HG02678 (cell line): ENCODE results near the gene TBC1D17.
A peak's percentile ranks its signal among the peaks of the same experiment; 100 is the strongest.

Experiments used
- ATAC-seq: cut with Tn5 transposase; IDR thresholded peaks from one replicate; pipeline ENCODE4 v1.9.1; 2021; ENCODE audit warnings: mild to moderate bottlenecking, moderate library complexity; ENCODE audit not compliant: unreplicated experiment

TBC1D17 gene

DNA sequence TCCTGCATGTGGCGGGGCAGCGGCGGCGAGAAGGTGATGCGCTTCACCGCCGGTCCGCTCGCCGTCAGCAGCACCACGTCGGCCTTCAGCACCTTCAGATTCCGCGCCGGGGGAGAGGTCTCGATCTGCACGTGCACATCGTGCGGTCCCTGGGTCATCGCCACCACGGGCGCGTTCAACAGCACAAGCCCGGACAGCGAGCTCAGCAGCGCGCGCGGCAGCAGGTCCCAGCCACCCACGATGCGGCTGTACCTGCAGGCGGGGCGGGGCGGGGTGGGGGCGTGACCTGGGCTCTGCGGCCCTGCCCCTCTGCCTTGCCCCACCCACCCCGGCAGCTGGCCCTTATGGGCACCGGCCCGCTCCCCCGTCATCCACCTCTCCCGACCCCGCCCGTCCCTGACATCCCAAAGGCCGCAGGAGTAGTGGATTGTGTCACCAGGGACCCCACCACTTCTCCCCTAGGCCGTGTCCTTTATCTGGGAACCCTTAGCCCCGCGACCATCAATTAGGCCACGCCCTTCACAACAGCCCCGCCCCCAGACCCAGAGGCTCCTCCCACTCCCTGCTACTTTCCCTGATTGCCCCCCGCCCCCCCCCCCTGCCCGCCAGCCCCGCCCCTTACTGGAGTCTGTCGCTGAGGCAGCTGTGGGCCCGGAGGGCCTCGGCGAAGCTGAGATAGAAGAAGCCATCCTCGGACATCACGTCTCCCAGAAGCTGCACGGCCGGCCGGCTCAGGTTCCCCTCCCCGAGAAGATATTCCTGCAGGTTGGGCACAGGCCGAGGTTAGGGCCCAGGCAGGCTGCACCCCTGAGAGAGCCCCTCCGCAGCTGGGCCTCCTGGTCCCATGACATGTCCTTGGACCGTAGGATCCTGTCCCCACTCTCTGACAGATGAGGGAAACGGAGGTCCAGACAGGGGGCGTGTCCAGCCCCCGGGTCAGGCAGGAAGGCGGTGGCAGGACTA is 13.1 kb downstream of the TBC1D17 start:
- no peak for ATAC-seq

GRCh38 chr19:49891393-49891792 is 13.9 kb downstream of the TBC1D17 start:
- ATAC-seq, result no peak

- no peak for ATAC-seq
Measured at GRCh38 chr19:49892716-49893115, 15.2 kb downstream of the TBC1D17 start.

DNA sequence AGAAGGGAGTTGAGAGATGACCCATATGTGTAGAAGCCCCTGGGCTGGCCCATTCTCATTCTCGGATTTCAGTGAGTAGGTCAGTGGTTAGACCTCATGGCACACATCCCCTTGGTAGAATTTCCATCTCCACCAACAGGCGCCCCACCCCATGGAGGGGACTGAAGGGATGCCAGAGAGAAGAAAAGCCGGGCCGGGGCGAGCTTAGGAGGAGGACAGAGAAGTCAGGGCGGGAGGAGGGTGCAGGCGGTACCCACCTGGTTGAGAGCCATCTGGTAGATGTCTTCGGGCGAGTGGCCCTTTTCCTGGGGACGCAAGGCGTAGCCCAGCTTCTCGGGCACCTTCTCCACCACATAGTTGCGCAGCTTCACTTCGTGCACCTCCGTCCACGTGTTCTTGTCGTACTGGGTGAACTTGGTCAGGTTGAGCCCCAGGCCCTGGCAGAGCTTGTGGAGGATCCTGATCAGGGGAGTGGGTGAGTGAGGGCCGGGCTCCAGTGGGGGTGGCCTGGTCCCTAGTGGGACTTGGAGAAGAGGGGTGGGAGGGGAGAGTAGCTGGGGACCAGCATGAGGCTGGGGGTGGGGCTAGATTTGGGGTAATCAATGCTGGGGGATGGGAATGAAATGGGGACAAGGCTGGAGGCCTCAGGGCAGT is 16.6 kb downstream of the TBC1D17 start:
- no peak for ATAC-seq

- ATAC-seq, result no peak
Measured at GRCh38 chr19:49894879-49895565, 17.5 kb downstream of the TBC1D17 start.

- no peak for ATAC-seq
Measured at GRCh38 chr19:49895566-49896297, 18.2 kb downstream of the TBC1D17 start.

- peak; percentile 55 for ATAC-seq
Measured at GRCh38 chr19:49896863-49897621, 19.5 kb downstream of the TBC1D17 start, which contains the start of gene IL4I1. Gene IL4I1 (minus strand): TSS chr19:49896887. CDS start chr19:49896160, 727 bp downstream.

DNA sequence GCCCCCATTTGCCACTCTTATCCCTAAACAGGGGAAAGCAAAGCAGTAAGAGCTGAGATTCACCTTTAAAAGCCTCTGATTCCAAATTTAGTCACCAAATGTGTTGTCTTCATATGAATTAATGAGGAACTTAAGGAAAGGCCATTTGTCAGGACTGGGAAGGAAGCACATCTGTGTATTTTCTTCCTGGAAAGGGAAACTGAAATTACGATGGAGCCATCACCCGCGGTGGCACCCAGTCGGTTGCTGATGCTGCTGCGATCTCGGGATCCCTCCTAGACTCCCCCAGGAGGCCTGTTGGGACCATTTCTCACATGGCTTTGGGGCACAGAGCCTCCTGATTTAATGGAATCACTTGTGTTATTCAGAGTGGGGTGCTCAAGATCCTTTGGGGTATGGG is 26.6 kb downstream of the TBC1D17 start:
- no peak for ATAC-seq

GRCh38 chr19:49906879-49907564 is 29.5 kb downstream of the TBC1D17 start:
- no peak for ATAC-seq

- no peak for ATAC-seq
Measured at GRCh38 chr19:49907745-49908446, 30.4 kb downstream of the TBC1D17 start.

- no peak for ATAC-seq
Measured at GRCh38 chr19:49908480-49909420, 31.2 kb downstream of the TBC1D17 start.

DNA sequence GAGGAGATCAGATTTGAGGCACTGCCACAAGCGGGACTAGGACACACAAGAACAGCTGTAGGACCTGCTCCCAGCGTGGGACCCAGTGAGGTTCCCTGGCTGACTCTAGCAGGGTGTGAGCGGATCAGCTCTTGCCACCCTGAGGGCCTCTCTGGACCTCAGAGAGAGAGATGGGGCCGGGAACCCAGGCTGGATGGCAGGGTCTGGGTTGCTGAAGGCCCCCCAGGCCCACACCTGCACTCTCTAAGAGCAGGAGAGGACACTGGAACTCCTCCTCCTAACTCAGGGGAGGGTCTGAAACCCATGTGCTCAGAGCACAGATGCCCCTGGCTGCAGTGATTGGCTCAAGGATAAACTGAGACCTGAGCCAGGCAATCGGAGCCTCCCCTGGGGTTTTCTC is 32.7 kb downstream of the TBC1D17 start:
- no peak for ATAC-seq

GRCh38 chr19:49911381-49912145 is 34.1 kb downstream of the TBC1D17 start:
- no peak for ATAC-seq

DNA sequence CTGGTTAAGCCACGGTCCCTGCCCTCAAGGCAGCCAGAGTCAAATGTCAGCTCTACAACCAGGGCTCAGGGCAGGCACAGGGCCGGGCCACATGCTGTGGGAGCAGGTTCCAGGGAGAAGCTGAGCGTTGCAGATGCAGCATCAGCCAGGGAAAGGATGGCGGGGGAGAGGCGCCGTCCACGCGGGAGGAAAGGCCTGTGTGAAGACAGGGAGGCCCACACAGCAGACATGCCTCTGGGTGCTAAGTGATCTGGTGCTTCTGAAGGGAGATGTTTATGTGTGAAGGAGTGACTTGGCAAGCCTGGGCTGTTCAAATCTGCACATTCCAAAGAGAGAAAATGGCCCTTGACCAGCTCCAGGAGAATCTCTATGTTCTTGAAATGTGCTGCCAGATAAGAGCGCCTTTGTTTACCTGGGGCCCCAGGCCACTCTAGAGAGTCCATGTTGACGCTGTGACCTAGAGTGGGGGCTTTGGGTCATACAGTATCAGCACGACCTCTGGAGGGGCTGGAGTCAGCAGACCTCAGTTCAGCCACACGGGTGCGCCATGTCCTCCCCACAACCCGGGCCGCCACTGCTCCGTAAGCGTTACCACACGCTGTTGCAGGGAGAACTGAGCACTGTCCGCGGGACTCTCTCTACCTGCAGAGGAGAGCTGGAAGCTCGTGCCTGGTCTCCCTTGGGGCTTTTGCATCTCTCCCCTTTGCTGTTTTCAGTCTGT is 35.6 kb downstream of the TBC1D17 start:
- ATAC-seq, result no peak

GRCh38 chr19:49913720-49914119 is 36.2 kb downstream of the TBC1D17 start:
- no peak for ATAC-seq

DNA sequence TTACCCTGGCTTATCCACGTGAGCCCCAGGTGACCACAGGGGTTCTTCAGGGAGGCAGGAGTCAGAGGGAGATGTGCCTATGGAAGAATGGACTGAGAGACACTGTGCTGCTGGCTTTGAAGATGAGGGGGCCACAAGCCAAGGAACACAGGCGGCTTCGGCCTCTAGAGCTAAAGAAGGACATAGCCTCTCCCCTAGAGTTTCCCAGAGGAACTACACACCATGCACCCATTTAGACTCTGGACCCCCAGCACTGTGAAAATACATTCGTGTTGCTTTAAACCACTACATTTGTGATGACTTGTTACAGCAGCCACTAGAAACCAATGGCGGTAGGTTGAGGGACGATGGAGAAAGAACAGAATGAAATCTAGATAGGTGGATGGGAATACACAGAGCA is 37.8 kb downstream of the TBC1D17 start:
- ATAC-seq, result no peak
